WTC11 (cell line): ENCODE data around the gene RARRES2. TPM values are rescaled to one million over a fixed set of nuclear protein-coding genes. Genes with fewer than 3 reads are reported as not detected.
"Not testable (repeated sequence)": the region's sequence is repeated elsewhere in the genome, so short reads cannot be mapped to it uniquely, and the experiment has no call there.

Experiments
- ATAC-seq: fragments of 200-7000 bp; cut with Tn5 transposase; 2 replicates; pipeline ENCODE4 v1.10.0; 2021; ENCODE audit warnings: mild to moderate bottlenecking, moderate library complexity
- CTCF ChIA-PET: fragments of 300-600 bp; sonication (Branson Sonifier 250); formaldehyde crosslinking; loops from one replicate; lab custom pipeline; 2021; ENCODE audit warnings: antibody characterized with exemption; lab: Charles Lee
- POLR2A ChIA-PET: fragments of 350-600 bp; sonication (Branson Sonifier 250); formaldehyde crosslinking; loops from one replicate; lab custom pipeline; 2021; ENCODE audit warnings: antibody characterized with exemption; lab: Charles Lee
- DNase-seq: peaks from one replicate; pipeline ENCODE4 v3.0.0; 2021; ENCODE audit warnings: low spot score
- H3K27ac Mint-ChIP-seq: 2 replicates; pipeline ENCODE4 v1.8.0; 2021; ENCODE audit warnings: mixed read lengths
- H3K27me3 Mint-ChIP-seq: 2 replicates; pipeline ENCODE4 v1.8.0; 2021; ENCODE audit warnings: low read depth, mild to moderate bottlenecking, moderate library complexity, mixed read lengths
- H3K36me3 Mint-ChIP-seq: 2 replicates; pipeline ENCODE4 v1.8.0; 2021; ENCODE audit warnings: mixed read lengths
- H3K4me1 Mint-ChIP-seq: 2 replicates; pipeline ENCODE4 v1.8.0; 2022; ENCODE audit warnings: mixed read lengths
- H3K4me3 Mint-ChIP-seq: 2 replicates; pipeline ENCODE4 v1.8.0; 2021; ENCODE audit warnings: mild to moderate bottlenecking, moderate library complexity, mixed read lengths
- H3K9me3 Mint-ChIP-seq: 2 replicates; pipeline ENCODE4 v1.8.0; 2021; ENCODE audit warnings: mixed read lengths
- CBFB ChIP-seq: sonication (generic); formaldehyde crosslinking; IDR thresholded peaks from 2 replicates; pipeline ENCODE4 v1.8.1; 2022; ENCODE audit warnings: mild to moderate bottlenecking, low read depth, missing genetic modification reagents
- E2F1 ChIP-seq: sonication (generic); formaldehyde crosslinking; IDR thresholded peaks from 2 replicates; pipeline ENCODE4 v1.8.0; 2022; ENCODE audit warnings: mild to moderate bottlenecking, missing genetic modification reagents
- GABPB1 ChIP-seq: sonication (generic); formaldehyde crosslinking; IDR thresholded peaks from 2 replicates; pipeline ENCODE4 v1.8.1; 2023; ENCODE audit warnings: mild to moderate bottlenecking, missing genetic modification reagents
- IRF2 ChIP-seq: sonication (generic); formaldehyde crosslinking; IDR thresholded peaks from 2 replicates; pipeline ENCODE4 v1.8.0; 2022; ENCODE audit warnings: low read depth, missing genetic modification reagents, borderline replicate concordance
- JUN ChIP-seq: sonication (generic); formaldehyde crosslinking; IDR thresholded peaks from 2 replicates; pipeline ENCODE4 v1.8.0; 2023; ENCODE audit warnings: mild to moderate bottlenecking, missing genetic modification reagents
- SMAD3 ChIP-seq: sonication (generic); formaldehyde crosslinking; IDR thresholded peaks from 2 replicates; pipeline ENCODE4 v1.8.0; 2022; ENCODE audit warnings: missing genetic modification reagents, mild to moderate bottlenecking, borderline replicate concordance
- USF2 ChIP-seq: sonication (generic); formaldehyde crosslinking; IDR thresholded peaks from 2 replicates; pipeline ENCODE4 v1.8.1; 2023; ENCODE audit warnings: mild to moderate bottlenecking, missing genetic modification reagents, moderate library complexity
- ZNF425 ChIP-seq: fragments of 250-450 bp; sonication (Bioruptor Pico); conservative IDR thresholded peaks from 2 replicates; pipeline ENCODE4 v1.9.0; 2021; ENCODE audit warnings: mild to moderate bottlenecking
- ZNF532 ChIP-seq: fragments of 250-450 bp; sonication (Bioruptor Pico); IDR thresholded peaks from 2 replicates; pipeline ENCODE4 v1.9.0; 2021; ENCODE audit warnings: mild to moderate bottlenecking, borderline replicate concordance
- total RNA-seq: library from RNA; stranded (reverse); gene quantifications from 3 replicates; pipeline ENCODE4 v1.2.3, GENCODE V29; 2021

The RARRES2 gene
- total RNA-seq, 1 experiment from 2014 or later = 230 TPM

GRCh38 chr7:150389532-150389816, 48.0 kb upstream of the RARRES2 start (continued):
- no peak for TF ChIP-seq ZNF425 (CRISPR knock-in tag)
- TF ChIP-seq SMAD3 (CRISPR knock-in tag) = no peak
- no peak for TF ChIP-seq ZNF532 (CRISPR knock-in tag)

- Mint-ChIP-seq H3K4me1 (peaks cover 58% of the 10 kb centered on the region), H3K4me3 (no peak overlapping the region), H3K27me3 (no peaks in the 10 kb centered on the region), H3K9me3 (peaks cover 4% of the 10 kb centered on the region; the same call in 1 of the 2 replicates), H3K36me3 (peaks cover 42% of the 10 kb centered on the region), H3K27ac (peak overlapping the region; percentile 83; the same call in 1 of the 2 replicates)
- DNase-seq (no peak), ATAC-seq (peak; percentile 72)
- TF ChIP-seq CBFB (CRISPR knock-in tag) = no peak
- no peak for TF ChIP-seq IRF2 (CRISPR knock-in tag)
- peak; percentile 96 for TF ChIP-seq GABPB1 (CRISPR knock-in tag)
- TF ChIP-seq E2F1 (CRISPR knock-in tag) = no peak
- 0 out of 2 replicates have a peak, but pooled peaks have one; percentile 14 for TF ChIP-seq USF2 (CRISPR knock-in tag)
- ChIA-PET CTCF (interaction anchor here (0.8 to 1.9 kb wide), 6 partner anchors 11 to 37 kb away, joined by 3 to 8 read pairs (median 4); partner anchors contain the start of gene REPIN1), POLR2A (no interaction called here)
Observed at GRCh38 chr7:150388709-150389531, 47.5 kb upstream of the RARRES2 start.

GRCh38 chr7:150388306-150388705, 46.9 kb upstream of the RARRES2 start:
- ATAC-seq (no peak), DNase-seq (no peak)
- ChIA-PET CTCF (interaction anchor here (1.1 to 1.9 kb wide), 5 partner anchors 11 to 33 kb away, joined by 3 to 8 read pairs (median 6); partner anchors contain the start of gene REPIN1), POLR2A (no interaction called here)
- peaks cover 4% of the 10 kb centered on the region; the same call in 1 of the 2 replicates for H3K9me3 Mint-ChIP-seq
- H3K4me1 Mint-ChIP-seq = peaks cover 59% of the 10 kb centered on the region
- TF ChIP-seq USF2 (CRISPR knock-in tag) = 0 out of 2 replicates have a peak, but pooled peaks have one; percentile 9
- TF ChIP-seq JUN (CRISPR knock-in tag) = no peak
- peak overlapping the region; percentile 83; the same call in 1 of the 2 replicates for H3K27ac Mint-ChIP-seq
- peaks cover 42% of the 10 kb centered on the region for H3K36me3 Mint-ChIP-seq
- no peaks in the 10 kb centered on the region for H3K27me3 Mint-ChIP-seq
- no peak overlapping the region for H3K4me3 Mint-ChIP-seq

GRCh38 chr7:150385884-150386283, 44.5 kb upstream of the RARRES2 start:
- H3K36me3 Mint-ChIP-seq = peaks cover 31% of the 10 kb centered on the region
- DNase-seq = not testable (repeated sequence)

More at GRCh38 chr7:150385884-150386283, 44.5 kb upstream of the RARRES2 start:
- H3K27ac Mint-ChIP-seq = peak overlapping the region; percentile 91
- peaks cover 69% of the 10 kb centered on the region for H3K4me1 Mint-ChIP-seq
- not testable (repeated sequence) for H3K9me3 Mint-ChIP-seq, ATAC-seq, H3K27me3 Mint-ChIP-seq, H3K4me3 Mint-ChIP-seq
- ChIA-PET CTCF (interaction anchor here (1.1 to 5.1 kb wide), 2 partner anchors 17 to 25 kb away, joined by 3 to 33 read pairs; no protein-coding TSS in a partner anchor), POLR2A (interaction anchor here (0.6 to 3.1 kb wide), 3 partner anchors 14 to 31 kb away, joined by 3 to 50 read pairs (median 5); a partner anchor contains a TSS)
